ENCODE results near the gene BDKRB1. TPM values are rescaled to one million over a fixed set of nuclear protein-coding genes. Genes with fewer than 3 reads are reported as not detected.

The BDKRB1 gene
- total RNA-seq, 3 donors from 2014 or later (not counting 1 experiment from before 2014, with no cell fraction given) = not detected

- Mint-ChIP-seq H3K4me3 (no peak overlapping the region), H3K4me1 (no peaks in the 10 kb centered on the region), H3K27ac (no peak overlapping the region), H3K9me3 (no peaks in the 10 kb centered on the region), H3K27me3 (ENCODE audit: low read depth in 2 of 2) (peaks cover 14 to 50% of the 10 kb centered on the region in 2 donors), H3K36me3 (no peaks in the 10 kb centered on the region)
- no peaks in the 10 kb centered on the region for H3K36me3 ChIP-seq (ENCODE audit: control insufficient read depth, insufficient read depth, low read length)
- WGBS (ENCODE audit: insufficient coverage) = 89% methylated on average over 3 of the region's 3 CpGs
- H3K27me3 ChIP-seq (ENCODE audit: control insufficient read depth, insufficient read depth, low read length) = no peaks in the 10 kb centered on the region
- intact Hi-C loops (cut with micrococcal nuclease) = no loop called here
- no peak for TF ChIP-seq CTCF (IDR thresholded peaks at IDR 0.05)
- ATAC-seq = no peak
- H3K27ac ChIP-seq (ENCODE audit: low read length) = no peak overlapping the region
- no peak overlapping the region for H3K4me3 ChIP-seq (ENCODE audit: low read length)
- no peak for DNase-seq
- no peaks in the 10 kb centered on the region for H3K4me1 ChIP-seq (ENCODE audit: control insufficient read depth, insufficient read depth, low read length)
- no peaks in the 10 kb centered on the region for H3K9me3 ChIP-seq (ENCODE audit: control insufficient read depth, insufficient read depth, low read length)
These were observed 10.1 kb upstream of the BDKRB1 start for GRCh38 chr14:96245710-96246538.

GRCh38 chr14:96246539-96246847 is 9.5 kb upstream of the BDKRB1 start:
- H3K36me3 Mint-ChIP-seq = no peaks in the 10 kb centered on the region
- DNase-seq (no peak), ATAC-seq (no peak)
- H3K27me3 Mint-ChIP-seq (ENCODE audit: low read depth in 2 of 2) = peaks cover 17 to 56% of the 10 kb centered on the region in 2 donors
- no peaks in the 10 kb centered on the region for H3K9me3 ChIP-seq (ENCODE audit: control insufficient read depth, insufficient read depth, low read length)
- H3K27ac ChIP-seq (ENCODE audit: low read length) = no peak overlapping the region
- H3K27me3 ChIP-seq (ENCODE audit: control insufficient read depth, insufficient read depth, low read length) = no peaks in the 10 kb centered on the region
- intact Hi-C loops (cut with micrococcal nuclease) = no loop called here
- no peaks in the 10 kb centered on the region for H3K9me3 Mint-ChIP-seq
- no peak overlapping the region for H3K4me3 Mint-ChIP-seq
- whole genome bisulfite sequencing (ENCODE audit: insufficient coverage) = 80% methylated on average over 1 of the region's 1 CpG
- no peaks in the 10 kb centered on the region for H3K36me3 ChIP-seq (ENCODE audit: control insufficient read depth, insufficient read depth, low read length)
- no peak overlapping the region for H3K27ac Mint-ChIP-seq
- no peak overlapping the region for H3K4me3 ChIP-seq (ENCODE audit: low read length)
- TF ChIP-seq CTCF (IDR thresholded peaks at IDR 0.05) = no peak
- no peaks in the 10 kb centered on the region for H3K4me1 ChIP-seq (ENCODE audit: control insufficient read depth, insufficient read depth, low read length)
- no peaks in the 10 kb centered on the region for H3K4me1 Mint-ChIP-seq

- Histone ChIP-seq H3K4me3 (ENCODE audit: low read length) (no peak overlapping the region), H3K9me3 (ENCODE audit: control insufficient read depth, insufficient read depth, low read length) (no peaks in the 10 kb centered on the region), H3K36me3 (ENCODE audit: control insufficient read depth, insufficient read depth, low read length) (no peaks in the 10 kb centered on the region), H3K4me1 (ENCODE audit: control insufficient read depth, insufficient read depth, low read length) (no peaks in the 10 kb centered on the region), H3K27ac (ENCODE audit: low read length) (no peak overlapping the region), H3K27me3 (ENCODE audit: control insufficient read depth, insufficient read depth, low read length) (no peaks in the 10 kb centered on the region)
- no peaks in the 10 kb centered on the region for H3K9me3 Mint-ChIP-seq
- H3K4me3 Mint-ChIP-seq = no peak overlapping the region
- ATAC-seq (no peak), DNase-seq (no peak)
- intact Hi-C loops (cut with micrococcal nuclease) = no loop called here
- 82% methylated on average over 6 of the region's 6 CpGs for WGBS (ENCODE audit: insufficient coverage)
- no peak overlapping the region for H3K27ac Mint-ChIP-seq
- no peaks in the 10 kb centered on the region for H3K36me3 Mint-ChIP-seq
- no peaks in the 10 kb centered on the region for H3K4me1 Mint-ChIP-seq
- TF ChIP-seq CTCF (IDR thresholded peaks at IDR 0.05) = no peak
- H3K27me3 Mint-ChIP-seq (ENCODE audit: low read depth in 2 of 2) = peaks cover 19 to 61% of the 10 kb centered on the region in 2 donors
These were observed 9.0 kb upstream of the BDKRB1 start for GRCh38 chr14:96247031-96247430.

- intact Hi-C loops (cut with micrococcal nuclease) = no loop called here
- Histone ChIP-seq H3K4me3 (ENCODE audit: low read length) (no peak overlapping the region), H3K4me1 (ENCODE audit: control insufficient read depth, insufficient read depth, low read length) (no peaks in the 10 kb centered on the region), H3K9me3 (ENCODE audit: control insufficient read depth, insufficient read depth, low read length) (no peaks in the 10 kb centered on the region), H3K27me3 (ENCODE audit: control insufficient read depth, insufficient read depth, low read length) (no peaks in the 10 kb centered on the region), H3K36me3 (ENCODE audit: control insufficient read depth, insufficient read depth, low read length) (no peaks in the 10 kb centered on the region), H3K27ac (ENCODE audit: low read length) (no peak overlapping the region)
- WGBS (ENCODE audit: insufficient coverage) = 37% methylated on average over 5 of the region's 5 CpGs
- Mint-ChIP-seq H3K27me3 (ENCODE audit: low read depth in 2 of 2) (peaks cover 18 to 74% of the 10 kb centered on the region in 2 donors), H3K27ac (no peak overlapping the region), H3K4me3 (no peak overlapping the region), H3K9me3 (no peaks in the 10 kb centered on the region), H3K36me3 (no peaks in the 10 kb centered on the region), H3K4me1 (no peaks in the 10 kb centered on the region)
- ATAC-seq (peak in 1 of 3 donors; percentile 45), DNase-seq (no peak)
- TF ChIP-seq CTCF (IDR thresholded peaks at IDR 0.05) = no peak
These were observed 7.0 kb upstream of the BDKRB1 start for GRCh38 chr14:96249029-96249428.

All from natural killer cell (primary cell).